A673 (cell line): ENCODE data around the gene ELAPOR1. TPM values are rescaled to one million over a fixed set of nuclear protein-coding genes. Genes with fewer than 3 reads are reported as not detected.

Experiments
- BruUV-seq: library from RNA; stranded (reverse); fragments of 400-500 nt; replicated peaks from 2 replicates; lab custom pipeline; 2021; lab: Mats Ljungman, UMichigan
- CTCF ChIA-PET: fragments of 300-600 bp; sonication (Branson Sonifier 250); formaldehyde crosslinking; loops from one replicate; lab custom pipeline; 2022; ENCODE audit warnings: antibody characterized with exemption; lab: Charles Lee
- POLR2A ChIA-PET: fragments of 300-600 bp; sonication (Branson Sonifier 250); formaldehyde crosslinking; loops from one replicate; lab custom pipeline; 2022; ENCODE audit warnings: antibody characterized with exemption; ENCODE audit not compliant: low non-redundant PET; lab: Charles Lee
- DNase-seq: peaks from one replicate; pipeline ENCODE4 v3.0.0-alpha.2; 2015; ENCODE audit warnings: low spot score
- H3K27ac ChIP-seq: fragments of 200-600 bp; sonication (generic); 2 replicates; pipeline ENCODE4 v1.5.1; 2016; ENCODE audit warnings: mixed run types, low read depth, mild to moderate bottlenecking, mixed read lengths, antibody characterized with exemption, low read length; ENCODE audit not compliant: poor library complexity, severe bottlenecking
- H3K27me3 ChIP-seq: fragments of 200-600 bp; sonication (generic); replicated peaks from 2 replicates; pipeline ENCODE4 v1.6.1; 2017; ENCODE audit warnings: mixed run types, low read depth, mild to moderate bottlenecking, mixed read lengths, antibody characterized with exemption, low read length; ENCODE audit not compliant: insufficient read depth, poor library complexity
- H3K36me3 ChIP-seq: fragments of 200-600 bp; sonication (generic); 2 replicates; pipeline ENCODE4 v1.6.1; 2016; ENCODE audit warnings: mixed run types, mild to moderate bottlenecking, mixed read lengths, antibody characterized with exemption, low read length; ENCODE audit not compliant: insufficient read depth, poor library complexity, severe bottlenecking
- H3K4me1 ChIP-seq: fragments of 200-600 bp; sonication (generic); 2 replicates; pipeline ENCODE4 v1.6.1; 2017; ENCODE audit warnings: mixed run types, mild to moderate bottlenecking, mixed read lengths, antibody characterized with exemption, low read length; ENCODE audit not compliant: insufficient read depth, poor library complexity, severe bottlenecking
- H3K4me3 ChIP-seq: fragments of 200-600 bp; sonication (generic); 2 replicates; pipeline ENCODE4 v1.5.1; 2016; ENCODE audit warnings: low read depth, mixed run types, mild to moderate bottlenecking, mixed read lengths, low read length; ENCODE audit not compliant: poor library complexity, severe bottlenecking
- H3K9me3 ChIP-seq: fragments of 200-600 bp; sonication (generic); 2 replicates; pipeline ENCODE4 v1.6.1; 2016; ENCODE audit warnings: mixed run types, low read depth, mild to moderate bottlenecking, mixed read lengths, antibody characterized with exemption, low read length; ENCODE audit not compliant: poor library complexity, severe bottlenecking
- EZH2 ChIP-seq: fragments of 200-600 bp; sonication (generic); IDR thresholded peaks from 2 replicates; pipeline ENCODE4 v1.6.1; 2017; ENCODE audit warnings: borderline replicate concordance, low read depth, mild to moderate bottlenecking, mixed read lengths, antibody characterized with exemption, low read length; ENCODE audit not compliant: poor library complexity, severe bottlenecking
- intact Hi-C: fragments of 100-400 bp; cut with micrococcal nuclease; formaldehyde crosslinking; loops from one replicate; pipeline ENCODE4 v1.10.0; 2022; ENCODE audit not compliant: unreplicated experiment
- total RNA-seq: library from RNA; stranded (reverse); gene quantifications from 2 replicates; pipeline ENCODE4 v1.2.3, GENCODE V29; 2021
- TF ChIP-seq, protein P1 (sequence below): fragments of 300-800, 200-600 bp; sonication (generic); conservative IDR thresholded peaks from 2 replicates; pipeline ENCODE4 v1.5.1; 2017; ENCODE audit warnings: low read depth, mild to moderate bottlenecking, antibody characterized with exemption, low read length, moderate library complexity, mixed read lengths

ELAPOR1 gene
- total RNA-seq, 1 experiment from 2014 or later = 0.24 TPM

DNA sequence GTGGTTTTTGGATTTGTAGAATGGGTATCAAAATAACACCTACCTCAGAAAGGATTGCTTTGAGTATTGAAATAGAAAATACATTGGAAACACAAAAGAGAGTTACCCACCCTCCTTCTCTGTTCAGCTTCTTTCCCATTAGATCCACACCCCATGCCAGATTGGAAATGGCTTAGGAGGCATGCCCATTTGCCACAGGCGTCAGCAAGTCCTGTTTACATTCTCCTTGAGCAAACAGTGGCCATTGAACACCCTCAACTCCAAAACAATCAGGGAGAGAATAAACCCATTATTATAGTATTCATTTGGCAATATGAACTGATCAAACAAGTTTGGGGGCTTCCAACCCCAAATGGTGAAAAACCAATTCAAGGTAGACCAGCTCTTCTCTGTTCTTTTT is 2.4 kb downstream of the ELAPOR1 start:
- peaks cover 37% of the 10 kb centered on the region for H3K27me3 ChIP-seq
- H3K4me1 ChIP-seq = peaks cover 19% of the 10 kb centered on the region
- POLR2A ChIA-PET = interaction anchor here (0.6 kb wide), 1 partner anchor 122 kb away, joined by 6 read pairs; no protein-coding TSS in a partner anchor
- no peak overlapping the region for H3K4me3 ChIP-seq
- H3K36me3 ChIP-seq = no peaks in the 10 kb centered on the region
- no peak for DNase-seq
- intact Hi-C loops = no loop called here
- TF ChIP-seq, protein P1, sequence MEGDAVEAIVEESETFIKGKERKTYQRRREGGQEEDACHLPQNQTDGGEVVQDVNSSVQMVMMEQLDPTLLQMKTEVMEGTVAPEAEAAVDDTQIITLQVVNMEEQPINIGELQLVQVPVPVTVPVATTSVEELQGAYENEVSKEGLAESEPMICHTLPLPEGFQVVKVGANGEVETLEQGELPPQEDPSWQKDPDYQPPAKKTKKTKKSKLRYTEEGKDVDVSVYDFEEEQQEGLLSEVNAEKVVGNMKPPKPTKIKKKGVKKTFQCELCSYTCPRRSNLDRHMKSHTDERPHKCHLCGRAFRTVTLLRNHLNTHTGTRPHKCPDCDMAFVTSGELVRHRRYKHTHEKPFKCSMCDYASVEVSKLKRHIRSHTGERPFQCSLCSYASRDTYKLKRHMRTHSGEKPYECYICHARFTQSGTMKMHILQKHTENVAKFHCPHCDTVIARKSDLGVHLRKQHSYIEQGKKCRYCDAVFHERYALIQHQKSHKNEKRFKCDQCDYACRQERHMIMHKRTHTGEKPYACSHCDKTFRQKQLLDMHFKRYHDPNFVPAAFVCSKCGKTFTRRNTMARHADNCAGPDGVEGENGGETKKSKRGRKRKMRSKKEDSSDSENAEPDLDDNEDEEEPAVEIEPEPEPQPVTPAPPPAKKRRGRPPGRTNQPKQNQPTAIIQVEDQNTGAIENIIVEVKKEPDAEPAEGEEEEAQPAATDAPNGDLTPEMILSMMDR = no peak
- no peak for TF ChIP-seq EZH2
- CTCF ChIA-PET = interaction anchor here (0.7 kb wide), 1 partner anchor 371 kb away, joined by 6 read pairs; no protein-coding TSS in a partner anchor
- BruUV-seq = no TSS peak
- no peaks in the 10 kb centered on the region for H3K9me3 ChIP-seq
- no peak overlapping the region for H3K27ac ChIP-seq

DNA sequence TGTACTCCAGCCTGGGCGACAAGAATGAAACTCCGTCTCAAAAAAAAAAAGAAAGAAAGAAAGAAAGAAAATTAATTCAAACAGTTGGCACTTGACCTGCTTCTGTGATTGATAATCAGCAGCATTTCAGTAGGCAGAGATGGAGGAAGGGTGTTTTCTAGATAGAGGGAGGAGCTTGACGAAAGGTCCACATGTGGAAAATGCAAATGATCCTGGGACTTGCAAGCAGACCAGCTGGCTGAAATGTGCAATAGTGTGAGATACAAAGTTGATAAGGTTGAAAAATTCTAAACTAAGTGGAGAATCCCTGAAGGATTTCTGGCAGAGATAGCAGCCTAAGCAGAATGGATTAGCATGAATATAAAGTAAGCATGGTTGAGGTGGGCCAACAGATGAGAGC is 4.2 kb downstream of the ELAPOR1 start:
- Histone ChIP-seq H3K9me3 (no peaks in the 10 kb centered on the region), H3K36me3 (no peaks in the 10 kb centered on the region), H3K4me3 (no peak overlapping the region), H3K27ac (no peak overlapping the region), H3K4me1 (peaks cover 8% of the 10 kb centered on the region), H3K27me3 (peaks cover 33% of the 10 kb centered on the region)
- ChIA-PET CTCF (no interaction called here), POLR2A (no interaction called here)
- no peak for DNase-seq
- TF ChIP-seq, protein P1 = no peak
- no peak for TF ChIP-seq EZH2
- intact Hi-C loops = no loop called here
- no TSS peak for BruUV-seq

DNA sequence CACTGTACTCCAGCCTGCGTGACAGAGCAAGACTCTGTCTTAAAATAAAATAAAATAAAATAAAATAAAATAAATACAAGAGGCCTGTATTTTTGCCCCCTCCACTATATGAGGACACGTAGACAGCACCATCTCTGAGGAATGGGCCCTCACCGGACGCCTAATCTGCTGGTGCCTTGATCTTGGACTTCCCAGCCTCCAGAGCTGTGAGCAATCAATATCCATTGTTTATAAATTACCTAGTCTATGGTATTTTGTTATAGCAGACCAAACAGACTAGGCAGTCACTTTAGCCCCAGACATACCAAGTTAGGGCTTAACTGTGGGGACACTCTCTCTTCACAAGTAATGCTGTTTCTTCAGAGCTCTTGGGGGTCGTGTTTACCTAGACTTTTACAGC is 6.4 kb downstream of the ELAPOR1 start:
- Histone ChIP-seq H3K36me3 (no peaks in the 10 kb centered on the region), H3K4me3 (no peak overlapping the region), H3K9me3 (no peaks in the 10 kb centered on the region), H3K27me3 (peaks cover 10% of the 10 kb centered on the region), H3K4me1 (no peaks in the 10 kb centered on the region), H3K27ac (no peak overlapping the region)
- no TSS peak for BruUV-seq
- CTCF ChIA-PET = no interaction called here
- DNase-seq = no peak
- POLR2A ChIA-PET = no interaction called here
- TF ChIP-seq EZH2 = no peak
- TF ChIP-seq, protein P1 = no peak
- intact Hi-C loops = no loop called here
